Measurements from ENCODE around the gene REEP5.

- TF ChIP-seq NR3C1 (CRISPR knock-in tag; conservative IDR thresholded peaks at IDR 0.05; ENCODE audit: low read depth) (no peak), ATF3 (CRISPR knock-in tag; conservative IDR thresholded peaks at IDR 0.05) (no peak), CTCF (IDR thresholded peaks at IDR 0.05) (no peak)
Measured at GRCh38 chr5:112895682-112896081, 26.3 kb downstream of the REEP5 start.

Data from WTC11 (cell line).